Endothelial cell of umbilical vein (primary cell): Measurements from ENCODE around the gene C6orf89. TPM values are rescaled to one million over a fixed set of nuclear protein-coding genes. Genes with fewer than 3 reads are reported as not detected.

ENCODE experiments used
- BruUV-seq: library from RNA; stranded (reverse); fragments of 400-500 nt; replicated peaks from 2 replicates; lab custom pipeline; 2021; lab: Mats Ljungman, UMichigan
- CTCF ChIA-PET: fragments of 300-600, 350-600 bp; sonication (Branson Sonifier 250); formaldehyde crosslinking; loops from one replicate; lab custom pipeline; 2021; ENCODE audit warnings: antibody characterized with exemption, inconsistent platforms; lab: Charles Lee
- POLR2A ChIA-PET: fragments of 300-600, 350-600 bp; sonication (Branson Sonifier 250); formaldehyde crosslinking; loops from one replicate; lab custom pipeline; 2021; ENCODE audit warnings: antibody characterized with exemption, inconsistent platforms; lab: Charles Lee
- DNase-seq: peaks from one replicate; pipeline ENCODE4 v3.0.0-alpha.2; 2011; ENCODE audit warnings: low read depth, low spot score
- FAIRE-seq: peaks from 2 replicates; lab custom pipeline; 2011; peaks lifted over from hg19 to GRCh38; lab: Jason Lieb, UNC
- H2AFZ ChIP-seq: 2 replicates; pipeline ENCODE4 v1.6.0; 2012; ENCODE audit warnings: low read depth, low read length, control low read depth, inconsistent platforms
- H3K27ac ChIP-seq: 2 replicates; pipeline ENCODE4 v1.5.1; 2011; ENCODE audit warnings: low read depth, mild to moderate bottlenecking, control low read depth, low read length, moderate library complexity; ENCODE audit not compliant: insufficient read depth
- H3K27me3 ChIP-seq, 2 experiments: 2 replicates each; pipeline versions ENCODE4 v1.6.0 to v1.6.1; 2011; ENCODE audit warnings: low read length in 2 of 2, mixed read lengths in 1 of 2; ENCODE audit not compliant: control insufficient read depth in 2 of 2, insufficient read depth in 2 of 2
- H3K36me3 ChIP-seq, 2 experiments: 2 replicates in 1 of 2; 3 replicates in 1 of 2; pipeline ENCODE4 v1.5.1; 2011; ENCODE audit warnings: low read length in 2 of 2, mild to moderate bottlenecking in 1 of 2, moderate library complexity in 1 of 2; ENCODE audit not compliant: control insufficient read depth in 2 of 2, insufficient read depth in 2 of 2; ENCODE audit errors: extremely low read depth in 1 of 2
- H3K4me1 ChIP-seq: 3 replicates; pipeline ENCODE4 v1.5.1; 2011; ENCODE audit warnings: mild to moderate bottlenecking, low read length; ENCODE audit not compliant: control insufficient read depth, insufficient read depth; ENCODE audit errors: extremely low read depth
- H3K4me2 ChIP-seq: 2 replicates; pipeline ENCODE4 v1.6.1; 2011; ENCODE audit warnings: low read length, control low read depth, mixed read lengths; ENCODE audit not compliant: insufficient read depth
- H3K4me3 ChIP-seq, 3 experiments: fragments of 200-600 bp in 1 of 3; sonication (generic), shearing (Covaris generic) in 1 of 3; replicated peaks in 1 of 3; 2 replicates each; pipeline ENCODE4 v1.5.1; 2011 to 2016; ENCODE audit warnings: control low read depth in 3 of 3, low read length in 3 of 3, mild to moderate bottlenecking in 2 of 3, inconsistent platforms in 1 of 3, low read depth in 1 of 3, moderate library complexity in 1 of 3; ENCODE audit not compliant: insufficient read depth in 1 of 3
- H3K79me2 ChIP-seq: 2 replicates; pipeline ENCODE4 v1.6.0; 2012; ENCODE audit warnings: low read length, inconsistent platforms; ENCODE audit not compliant: control insufficient read depth, insufficient read depth
- H3K9ac ChIP-seq: replicated peaks from 2 replicates; pipeline ENCODE3; 2011; ENCODE audit warnings: low read length, control low read depth; ENCODE audit not compliant: insufficient read depth; ENCODE audit errors: extremely low read depth
- H3K9me1 ChIP-seq: replicated peaks from 3 replicates; pipeline ENCODE4 v1.6.0; 2011; ENCODE audit warnings: mild to moderate bottlenecking, low read length; ENCODE audit not compliant: control insufficient read depth, insufficient read depth; ENCODE audit errors: extremely low read depth
- H3K9me3 ChIP-seq: replicated peaks from 2 replicates; pipeline ENCODE4 v1.5.1; 2012; ENCODE audit warnings: low read length, inconsistent platforms; ENCODE audit not compliant: control insufficient read depth, insufficient read depth
- H4K20me1 ChIP-seq: replicated peaks from 2 replicates; pipeline ENCODE3; 2011; ENCODE audit warnings: mild to moderate bottlenecking, low read length; ENCODE audit not compliant: control insufficient read depth, insufficient read depth; ENCODE audit errors: extremely low read depth
- CTCF ChIP-seq, 2 donors: IDR thresholded peaks; 1 replicate in 1 of 2; 2 replicates in 1 of 2; pipeline ENCODE4 v1.5.1; 2011; ENCODE audit warnings: low read length in 2 of 2, mild to moderate bottlenecking in 2 of 2, moderate library complexity in 2 of 2, control low read depth in 1 of 2, inconsistent platforms in 1 of 2, low read depth in 1 of 2; ENCODE audit not compliant: insufficient read depth in 1 of 2; ENCODE audit errors: extremely low read depth in 1 of 2
- EZH2 ChIP-seq: IDR thresholded peaks from 2 replicates; pipeline ENCODE4 v1.6.1; 2012; ENCODE audit warnings: borderline replicate concordance, low read depth, mild to moderate bottlenecking, moderate library complexity, low read length, inconsistent platforms; ENCODE audit not compliant: severe bottlenecking
- FOS ChIP-seq: IDR thresholded peaks from 2 replicates; pipeline ENCODE4 v1.6.1; 2011; ENCODE audit warnings: mild to moderate bottlenecking, low read length, moderate library complexity, borderline replicate concordance; ENCODE audit not compliant: insufficient read depth
- GATA2 ChIP-seq: IDR thresholded peaks from 2 replicates; pipeline ENCODE4 v1.7.0; 2011; ENCODE audit warnings: low read depth, mild to moderate bottlenecking, moderate library complexity, mixed read lengths, low read length; ENCODE audit not compliant: insufficient read length, insufficient read depth
- JUN ChIP-seq: IDR thresholded peaks from 2 replicates; pipeline ENCODE4 v1.6.1; 2011; ENCODE audit warnings: borderline replicate concordance, low read depth; ENCODE audit not compliant: insufficient read length, insufficient read depth
- MAX ChIP-seq: IDR thresholded peaks from 2 replicates; pipeline ENCODE4 v1.6.1; 2011; ENCODE audit not compliant: insufficient read depth, insufficient read length
- MYC ChIP-seq: IDR thresholded peaks from one replicate; pipeline ENCODE4 v1.6.1; 2011; ENCODE audit warnings: mild to moderate bottlenecking, low read depth, low read length
- POLR2A ChIP-seq: IDR thresholded peaks from 2 replicates; pipeline ENCODE4 v1.6.1; 2012; ENCODE audit warnings: low read depth, mild to moderate bottlenecking, control low read depth, low read length
- POLR2AphosphoS5 ChIP-seq: IDR thresholded peaks from 2 replicates; pipeline ENCODE4 v1.6.1; 2012; ENCODE audit warnings: low read depth, mild to moderate bottlenecking, control low read depth, low read length, moderate library complexity; ENCODE audit not compliant: insufficient read depth
- dilution Hi-C: fragments of 300-500 bp; cut with MboI; formaldehyde crosslinking; loops from one replicate; pipeline ENCODE4 v1.15.0; 2019; ENCODE audit warnings: low sequenced_read_pairs; ENCODE audit not compliant: extremely low pct_ligation_motif_present
- intact Hi-C: fragments of 100-400 bp; cut with micrococcal nuclease; formaldehyde crosslinking; loops from one replicate; pipeline ENCODE4 v1.10.0; 2022
- polyA plus RNA-seq, 4 experiments: library from polyadenylated mRNA; depleted of rRNA in 3 of 4; stranded (reverse) in 3 of 4; unstranded in 1 of 4; fragments of >200 nt; gene quantifications; 2 replicates each; pipeline versions ENCODE4 v1.2.1 to v1.2.3, GENCODE V29; 2011 to 2012; ENCODE audit warnings: missing spikeins in 1 of 4
- total RNA-seq: library from RNA; stranded (reverse); gene quantifications from 2 replicates; pipeline ENCODE4 v1.2.3, GENCODE V29; 2021

C6orf89 gene
- total and polyA plus RNA-seq, 2 donors (not counting 3 experiments of a cell fraction or from before 2014, with no cell fraction given) = 18.2 to 34.0 TPM

- FAIRE-seq (no peak), DNase-seq (no peak)
- dilution Hi-C loops (no loop called here), intact Hi-C loops (no loop called here)
- no peak overlapping the region for H3K4me2 ChIP-seq
- H2AFZ ChIP-seq = no peak overlapping the region
- no peak overlapping the region for H3K9ac ChIP-seq
- CTCF ChIA-PET = interaction anchor here (1.0 to 5.3 kb wide), 2 partner anchors 42 to 76 kb away, joined by 3 to 40 read pairs; no protein-coding TSS in a partner anchor
- H3K27ac ChIP-seq = no peak overlapping the region
- H3K4me3 ChIP-seq = no peak overlapping the region
- peaks cover 35% of the 10 kb centered on the region for H3K79me2 ChIP-seq
- POLR2A ChIA-PET = no interaction called here
- no peaks in the 10 kb centered on the region for H3K4me1 ChIP-seq
- no peaks in the 10 kb centered on the region for H3K9me3 ChIP-seq
- H3K27me3 ChIP-seq = no peaks in the 10 kb centered on the region
- H3K36me3 ChIP-seq = peaks cover 32 to 74% of the 10 kb centered on the region in 2 experiments
- H4K20me1 ChIP-seq = no peaks in the 10 kb centered on the region
- TF ChIP-seq EZH2 = no peak
- no peak for TF ChIP-seq CTCF (IDR thresholded peaks at IDR 0.05; ENCODE audit: extremely low read depth in 1 of 2, insufficient read depth in 1 of 2, low read depth in 1 of 2, low read length in 2 of 2)
- TF ChIP-seq MYC = no peak
- TF ChIP-seq FOS = no peak
- no peak for TF ChIP-seq JUN
- TF ChIP-seq MAX = no peak
- no peak for TF ChIP-seq GATA2
- no peak for TF ChIP-seq POLR2A
- TF ChIP-seq POLR2AphosphoS5 = no peak
- BruUV-seq = no TSS peak
- H3K9me1 ChIP-seq = no peaks in the 10 kb centered on the region
Observed at GRCh38 chr6:36976509-36976908, 90.8 kb downstream of the C6orf89 start.
